HG02642 (cell line): ENCODE measurements around the gene ACTRT2.

ENCODE experiments used
- ATAC-seq: cut with Tn5 transposase; IDR thresholded peaks from one replicate; pipeline ENCODE4 v1.9.1; 2021; ENCODE audit warnings: mild to moderate bottlenecking; ENCODE audit not compliant: unreplicated experiment, poor library complexity

The ACTRT2 gene

GRCh38 chr1:3029991-3030662 lies 8.9 kb downstream of the ACTRT2 start:
- no peak for ATAC-seq

GRCh38 chr1:3030663-3031381 lies 9.6 kb downstream of the ACTRT2 start:
- no peak for ATAC-seq

GRCh38 chr1:3031401-3032221 lies 10.3 kb downstream of the ACTRT2 start:
- no peak for ATAC-seq

- no peak for ATAC-seq
Observed at GRCh38 chr1:3032371-3033039, 11.2 kb downstream of the ACTRT2 start.

- no peak for ATAC-seq
Observed at GRCh38 chr1:3033040-3033789, 11.9 kb downstream of the ACTRT2 start.

GRCh38 chr1:3033790-3034090 lies 12.5 kb downstream of the ACTRT2 start:
- no peak for ATAC-seq

GRCh38 chr1:3034162-3034561 lies 12.9 kb downstream of the ACTRT2 start:
- ATAC-seq: no peak

GRCh38 chr1:3034728-3035562 lies 13.7 kb downstream of the ACTRT2 start:
- no peak for ATAC-seq

GRCh38 chr1:3035563-3036446 lies 14.5 kb downstream of the ACTRT2 start:
- ATAC-seq: no peak

GRCh38 chr1:3036447-3037280 lies 15.4 kb downstream of the ACTRT2 start:
- ATAC-seq: no peak

- no peak for ATAC-seq
Observed at GRCh38 chr1:3037281-3038040, 16.2 kb downstream of the ACTRT2 start.

GRCh38 chr1:3038113-3038551 lies 16.9 kb downstream of the ACTRT2 start:
- no peak for ATAC-seq

- ATAC-seq: no peak
Observed at GRCh38 chr1:3038571-3039181, 17.4 kb downstream of the ACTRT2 start.

- no peak for ATAC-seq
Observed at GRCh38 chr1:3040004-3040403, 18.7 kb downstream of the ACTRT2 start.

GRCh38 chr1:3042481-3042880 lies 21.2 kb downstream of the ACTRT2 start:
- ATAC-seq: no peak

- ATAC-seq: no peak
Observed at GRCh38 chr1:3049164-3049563, 27.9 kb downstream of the ACTRT2 start.
